Raji (cell line): ENCODE measurements around the gene NTHL1.

Experiments used
- POLR2A ChIP-seq: IDR thresholded peaks from 2 replicates; pipeline ENCODE4 v1.6.1; 2011; ENCODE audit warnings: low read depth, low read length, control low read depth; ENCODE audit not compliant: insufficient read depth

Gene NTHL1

GRCh38 chr16:2019921-2020831 lies 27.5 kb downstream of the NTHL1 start:
- no peak for TF ChIP-seq POLR2A

- TF ChIP-seq POLR2A = no peak
These were observed 28.1 kb downstream of the NTHL1 start, which contains the start of gene NPW for GRCh38 chr16:2019518-2019920. TSS of gene NPW (plus strand) at chr16:2019785.

GRCh38 chr16:2016407-2016922 lies 31.2 kb downstream of the NTHL1 start:
- no peak for TF ChIP-seq POLR2A

GRCh38 chr16:2015947-2016208 lies 31.8 kb downstream of the NTHL1 start:
- no peak for TF ChIP-seq POLR2A

- no peak for TF ChIP-seq POLR2A
These were observed 32.3 kb downstream of the NTHL1 start for GRCh38 chr16:2015117-2015946.

- TF ChIP-seq POLR2A = no peak
These were observed 34.1 kb downstream of the NTHL1 start for GRCh38 chr16:2013527-2013926.

- peak; percentile 86 for TF ChIP-seq POLR2A
These were observed 37.7 kb downstream of the NTHL1 start, which contains the start of gene ZNF598 for GRCh38 chr16:2009791-2010510. TSS of gene ZNF598 (minus strand) at chr16:2009821.

- no peak for TF ChIP-seq POLR2A
These were observed 38.4 kb downstream of the NTHL1 start for GRCh38 chr16:2009164-2009711.

- TF ChIP-seq POLR2A = no peak
These were observed 38.9 kb downstream of the NTHL1 start for GRCh38 chr16:2008631-2009163.

GRCh38 chr16:2008009-2008526 lies 39.6 kb downstream of the NTHL1 start:
- no peak for TF ChIP-seq POLR2A

GRCh38 chr16:2007081-2007836 lies 40.4 kb downstream of the NTHL1 start:
- no peak for TF ChIP-seq POLR2A

GRCh38 chr16:2006317-2006716 lies 41.3 kb downstream of the NTHL1 start:
- no peak for TF ChIP-seq POLR2A

GRCh38 chr16:2005646-2006045 lies 42.0 kb downstream of the NTHL1 start:
- no peak for TF ChIP-seq POLR2A

GRCh38 chr16:2004795-2005517 lies 42.7 kb downstream of the NTHL1 start:
- TF ChIP-seq POLR2A = no peak
